ENCODE measurements around the gene DENND5A.
"Not testable (repeated sequence)": the region's sequence is repeated elsewhere in the genome, so short reads cannot be mapped to it uniquely, and the experiment has no call there.

The DENND5A gene

GRCh38 chr11:9210224-9210921, 54.8 kb downstream of the DENND5A start:
- DNase-seq = no peak

DNA sequence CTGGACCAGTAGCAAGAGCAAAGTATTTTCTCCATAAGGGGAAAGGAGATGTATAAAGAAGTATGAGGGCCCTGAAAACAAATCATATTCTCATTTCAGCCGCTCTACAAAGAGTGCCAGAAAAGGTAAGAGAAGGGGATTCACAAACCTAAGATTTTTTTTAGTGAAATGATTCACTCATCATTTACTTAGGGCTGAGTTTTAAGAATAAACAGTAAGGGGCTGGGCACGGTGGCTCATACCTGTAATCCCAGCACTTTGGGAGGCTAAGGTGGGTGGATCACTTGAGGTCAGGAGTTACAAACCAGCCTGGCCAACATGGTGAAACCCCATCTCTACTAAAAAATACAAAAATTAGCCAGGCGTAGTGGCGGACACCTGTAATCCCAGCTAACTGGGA, 55.5 kb downstream of the DENND5A start:
- not testable (repeated sequence) for DNase-seq

DNA sequence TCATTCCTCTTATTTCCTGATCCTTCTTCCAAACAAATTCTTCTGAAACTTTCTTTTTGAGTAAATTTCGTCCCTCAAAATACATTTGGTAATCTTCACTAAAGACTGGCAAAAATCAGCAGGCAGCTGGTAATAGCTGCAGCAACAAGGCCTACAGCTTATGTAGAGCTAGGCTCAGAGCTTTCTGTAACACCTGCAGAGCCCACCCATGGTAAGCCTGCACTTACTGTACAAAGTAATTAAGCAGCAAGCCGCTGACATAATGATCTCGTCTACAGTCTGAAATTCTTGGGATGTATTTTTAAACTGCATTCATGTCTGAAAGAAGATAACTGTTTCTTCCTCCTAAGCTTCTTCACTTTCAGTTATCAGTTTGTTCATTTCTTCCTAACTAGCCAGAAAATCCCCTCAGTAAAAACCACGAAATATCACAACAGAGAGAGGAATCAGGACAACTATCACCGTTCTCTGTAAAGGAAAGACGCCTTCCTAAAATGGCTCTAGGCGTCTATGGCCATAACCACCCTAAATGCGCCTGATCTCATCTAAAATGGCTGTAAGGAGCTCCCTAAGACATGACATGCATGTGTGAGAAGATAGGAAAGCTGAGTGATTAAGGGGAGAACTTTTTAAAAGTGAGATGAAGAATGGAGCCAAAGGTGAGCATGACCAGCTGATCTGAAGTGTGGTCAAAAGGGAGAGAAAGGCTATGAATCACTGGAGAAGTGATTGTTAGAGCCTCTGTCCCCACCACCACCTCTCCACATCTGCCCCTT, 56.2 kb downstream of the DENND5A start:
- DNase-seq = no peak

DNA sequence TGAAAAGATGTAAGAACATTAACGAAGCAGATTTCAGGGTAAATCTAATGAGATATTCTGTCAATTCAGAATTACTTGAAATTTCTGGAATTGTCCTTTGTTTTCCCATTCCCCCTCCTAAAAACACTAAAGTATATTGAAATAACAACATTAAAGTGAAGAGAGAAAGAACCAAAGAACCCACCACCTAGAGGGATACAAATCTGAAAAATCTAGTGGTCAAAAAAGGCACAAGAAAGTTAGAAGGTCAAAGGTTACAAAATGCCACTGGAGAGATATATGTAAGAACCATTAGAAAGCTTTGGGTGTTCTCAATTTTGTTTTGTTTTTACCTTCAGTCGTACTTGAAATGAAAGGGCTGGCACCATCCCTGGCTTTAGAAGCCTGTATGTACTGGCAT, 57.9 kb downstream of the DENND5A start:
- DNase-seq = no peak

- DNase-seq = no peak
These were observed 58.7 kb downstream of the DENND5A start for GRCh38 chr11:9206496-9206895.

DNA sequence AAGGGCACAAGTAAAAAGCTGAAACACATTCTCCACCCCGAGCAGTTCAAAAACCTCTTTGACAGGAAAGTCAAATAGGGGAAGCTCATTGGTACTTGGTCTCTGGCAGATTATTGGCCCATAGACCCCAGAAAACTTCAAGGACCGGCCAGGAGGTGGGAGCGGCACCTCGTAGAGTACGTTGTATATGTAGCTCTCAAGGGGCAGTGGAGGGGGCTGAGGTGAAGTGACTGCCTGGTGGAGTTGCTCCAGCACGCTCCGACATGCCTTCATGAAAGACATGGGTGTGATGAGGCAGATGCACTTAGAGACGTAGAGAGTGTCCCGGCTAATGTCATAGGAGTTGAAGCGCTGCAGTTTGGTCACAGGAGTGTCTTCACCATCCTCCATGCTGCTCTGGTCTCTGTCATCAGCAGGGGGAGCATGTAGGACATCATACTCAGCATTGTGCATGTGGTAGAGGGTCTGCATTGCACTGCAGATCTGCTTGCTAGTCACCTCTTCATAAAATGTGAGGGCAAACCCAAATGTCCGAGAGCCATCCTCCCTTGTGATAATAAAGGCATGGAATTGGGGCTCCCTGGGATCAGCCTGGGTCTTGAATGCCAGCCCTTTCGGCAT, 61.3 kb downstream of the DENND5A start:
- peak; percentile 1 for DNase-seq

DNA sequence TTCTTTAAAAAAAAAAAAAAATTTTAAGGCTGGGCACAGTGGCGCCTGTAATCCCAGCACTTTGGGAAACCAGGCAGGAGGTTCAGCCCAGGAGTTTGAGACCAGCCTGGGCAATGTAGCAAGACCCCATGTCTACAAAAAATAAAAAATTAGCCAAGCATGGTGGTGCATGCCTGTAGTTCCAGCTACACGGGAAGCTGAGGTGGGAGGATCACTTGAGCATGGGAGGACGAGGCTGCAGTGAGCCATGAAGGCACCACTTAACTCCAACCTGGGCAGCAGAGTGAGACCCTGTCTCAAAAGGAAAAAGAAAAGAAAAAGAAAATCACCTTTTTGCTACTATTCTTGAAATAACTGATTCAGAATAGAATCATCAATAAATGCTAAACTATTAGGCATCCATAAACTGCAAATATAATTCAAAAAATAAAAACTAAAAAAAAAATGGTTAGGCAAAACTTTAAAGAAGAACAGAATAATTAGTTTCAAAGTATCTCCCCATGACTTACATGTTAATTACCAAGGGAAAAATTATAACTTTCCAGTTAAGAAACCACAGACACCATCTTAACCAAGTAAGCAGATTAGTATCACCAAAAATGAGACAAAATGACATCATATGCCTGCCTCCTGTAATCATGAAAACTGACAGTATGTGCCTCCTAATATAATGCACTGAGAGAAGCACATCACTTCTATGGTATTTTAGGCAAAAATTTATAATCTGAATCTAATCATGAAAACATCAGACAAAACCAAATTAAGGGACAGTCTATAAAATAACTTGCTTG, 63.6 kb downstream of the DENND5A start:
- DNase-seq = no peak

GRCh38 chr11:9200471-9200870, 64.7 kb downstream of the DENND5A start:
- no peak for DNase-seq

- DNase-seq = no peak
These were observed 71.8 kb downstream of the DENND5A start for GRCh38 chr11:9193316-9193715.

GRCh38 chr11:9192561-9192960, 72.6 kb downstream of the DENND5A start:
- DNase-seq = no peak

DNA sequence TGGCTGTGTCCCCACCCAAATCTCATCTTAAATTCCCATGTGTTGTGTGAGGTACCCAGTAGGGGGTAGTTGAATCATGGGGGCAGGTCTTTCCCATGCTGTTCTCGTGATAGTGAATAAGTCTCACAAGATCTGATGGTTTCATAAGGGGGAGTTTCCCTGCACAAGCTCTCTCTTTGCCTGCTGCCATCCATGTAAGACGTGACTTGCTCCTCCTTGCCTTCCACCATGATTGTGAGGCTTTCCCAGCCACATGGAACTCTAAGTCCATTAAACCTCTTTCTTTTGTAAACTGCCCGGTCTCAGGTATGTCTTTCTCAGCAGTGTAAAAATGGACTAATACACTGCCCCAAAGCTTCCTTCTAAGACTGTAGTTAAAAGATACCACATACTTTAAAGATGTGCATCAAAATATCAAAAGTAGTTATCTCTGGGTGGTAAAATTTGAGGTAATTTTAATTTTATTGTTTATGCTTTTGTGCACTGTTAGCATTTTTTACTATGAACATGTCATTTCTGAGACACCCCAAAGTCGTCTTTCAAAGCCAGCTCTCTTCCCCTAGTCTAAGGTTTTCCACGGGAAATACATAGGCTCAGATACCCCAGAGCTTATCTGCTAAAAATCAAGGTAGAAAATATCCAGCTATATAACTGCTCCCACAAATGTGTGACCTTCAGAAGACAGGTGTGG, 74.7 kb downstream of the DENND5A start:
- DNase-seq = not testable (repeated sequence)

DNA sequence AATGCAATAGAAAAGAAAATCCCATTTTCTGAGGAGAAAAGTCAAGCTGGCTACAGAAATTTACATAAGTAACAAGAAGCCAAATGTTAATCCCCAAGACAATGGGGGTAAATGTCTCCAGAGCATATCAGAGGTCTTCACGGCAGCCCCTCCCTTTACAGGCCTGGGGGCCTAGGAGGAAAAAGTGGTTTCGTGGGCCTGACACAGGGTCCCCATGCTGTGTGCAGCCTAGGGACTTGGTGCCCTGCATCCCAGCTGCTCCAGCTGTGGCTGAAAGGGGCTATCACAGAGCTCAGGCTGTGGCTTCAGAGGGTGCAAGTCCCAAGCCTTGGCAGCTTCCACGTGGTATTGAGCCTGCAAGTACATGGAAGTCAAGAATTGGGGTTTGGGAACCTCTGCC, 76.3 kb downstream of the DENND5A start:
- not testable (repeated sequence) for DNase-seq

GRCh38 chr11:9187616-9188015, 77.5 kb downstream of the DENND5A start:
- DNase-seq = no peak

DNA sequence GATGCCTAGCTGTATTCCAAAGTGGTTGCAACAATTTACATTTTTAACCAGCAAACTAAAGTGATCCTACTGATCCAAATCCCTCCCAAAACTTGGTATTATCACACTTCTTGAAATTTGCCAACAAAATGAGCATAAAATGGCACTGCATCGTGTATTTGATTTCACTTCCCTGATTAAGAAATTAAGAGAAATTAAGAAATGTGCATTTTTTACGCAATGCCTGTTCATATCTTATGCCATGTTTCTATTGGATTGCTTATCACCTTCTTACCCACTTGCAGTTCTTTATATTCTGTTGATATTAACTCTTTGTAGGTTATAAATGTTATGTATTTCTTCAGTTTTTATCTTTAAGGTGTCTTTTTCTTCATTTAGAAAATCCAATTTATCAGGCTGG, 80.6 kb downstream of the DENND5A start:
- no peak for DNase-seq

DNA sequence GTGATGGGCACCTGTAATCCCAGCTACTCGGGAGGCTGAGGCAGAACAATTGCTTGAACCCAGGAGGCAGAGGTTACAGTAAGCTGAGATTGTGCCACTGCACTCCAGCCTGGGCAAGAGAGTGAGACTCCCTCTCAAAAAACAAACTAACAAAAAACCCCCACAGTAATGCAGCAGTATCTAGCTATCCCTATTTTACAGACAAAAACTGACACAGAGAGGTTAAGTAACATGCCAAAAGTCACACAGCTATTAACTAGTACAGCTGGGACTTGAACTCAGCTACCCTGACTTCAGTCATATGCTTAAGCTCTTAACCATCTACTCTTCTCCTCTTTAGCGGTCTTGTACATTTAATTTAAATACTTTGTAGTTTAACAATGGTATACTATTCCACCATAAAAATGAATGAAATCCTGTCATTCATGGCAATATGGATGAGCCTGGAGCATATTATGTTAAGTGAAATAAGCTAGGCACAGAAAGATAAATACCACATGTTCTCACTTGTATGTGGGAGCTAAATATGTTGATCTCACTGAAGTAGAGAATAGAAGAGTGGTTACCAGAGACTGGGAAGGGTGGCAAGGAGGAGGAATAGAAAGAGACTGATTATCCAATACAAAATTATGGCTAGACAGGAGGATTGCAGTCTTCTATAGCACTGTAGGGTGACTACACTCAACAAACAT, 82.8 kb downstream of the DENND5A start:
- DNase-seq = no peak

- no peak for DNase-seq
These were observed 84.4 kb downstream of the DENND5A start for GRCh38 chr11:9180784-9181183.

GRCh38 chr11:9179141-9179540, 86.0 kb downstream of the DENND5A start:
- DNase-seq = no peak

- DNase-seq = no peak
These were observed 86.4 kb downstream of the DENND5A start for GRCh38 chr11:9178716-9179115.

GRCh38 chr11:9177438-9178091, 87.6 kb downstream of the DENND5A start:
- no peak for DNase-seq

DNA sequence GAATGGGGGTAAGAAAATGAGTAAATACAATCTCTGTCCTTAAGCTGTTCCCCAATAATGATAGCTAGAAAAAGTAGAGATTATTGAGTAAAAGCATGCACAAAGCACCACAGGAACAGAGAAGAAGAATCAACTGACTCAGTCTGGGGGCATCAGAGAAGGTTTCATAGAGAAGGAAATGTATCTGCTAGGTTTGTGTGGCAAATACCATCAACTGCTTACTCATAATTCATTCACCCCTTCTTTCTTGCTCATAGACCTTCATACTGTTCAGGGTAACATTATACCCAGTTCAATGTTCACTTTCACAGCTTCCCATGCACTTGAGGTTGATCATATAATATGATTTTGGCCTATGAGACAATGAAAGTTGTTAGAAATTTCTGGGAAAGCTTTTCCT, 88.6 kb downstream of the DENND5A start:
- DNase-seq = no peak

DNA sequence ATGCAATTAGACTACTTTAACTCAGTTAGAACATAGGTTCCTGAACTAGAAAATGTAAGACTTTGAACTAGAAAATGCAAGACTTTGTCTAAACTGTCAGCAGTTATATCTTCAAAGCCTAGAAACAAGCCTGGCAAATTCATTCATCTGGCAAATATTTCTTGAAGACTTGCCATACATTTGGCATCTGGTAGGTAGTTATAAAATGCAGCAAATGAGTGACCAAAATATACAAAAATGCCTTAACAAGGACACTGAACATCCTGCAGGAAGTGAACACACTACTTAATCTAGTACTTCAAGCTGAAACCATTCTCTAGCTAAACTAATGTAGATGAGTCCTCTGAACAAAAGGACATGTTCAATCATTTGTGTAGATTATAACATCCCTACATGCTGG, 89.0 kb downstream of the DENND5A start:
- no peak for DNase-seq
